ENCODE measurements around the gene DNAJA3.

DNA sequence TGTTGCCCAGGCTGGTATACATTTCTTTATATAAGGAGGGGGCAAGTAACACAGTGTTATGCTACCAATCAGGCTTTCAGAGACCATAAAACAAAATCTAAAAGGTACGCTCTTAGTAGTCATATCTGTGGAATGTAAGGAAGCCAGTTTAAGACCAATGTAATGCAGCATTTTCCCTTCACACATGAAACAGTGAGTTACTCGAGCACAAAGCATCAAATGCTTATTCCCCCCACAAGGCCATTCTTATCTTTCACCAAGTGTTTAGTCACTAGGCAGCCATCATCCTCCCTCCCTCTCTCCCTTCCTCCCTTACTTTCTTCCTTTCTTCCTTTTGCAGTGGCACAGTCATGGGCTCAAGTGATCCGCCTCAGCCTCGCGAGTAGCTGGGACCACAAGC, 63.4 kb downstream of the DNAJA3 start:
- TF ChIP-seq CTCF (conservative IDR thresholded peaks at IDR 0.05; ENCODE audit: low read depth, low read length) (no peak), EZH2 (IDR thresholded peaks at IDR 0.05; ENCODE audit: borderline replicate concordance, low read depth, low read length, poor library complexity, severe bottlenecking) (no peak)
